ENCODE data around the gene CEP68.

GRCh38 chr2:65061146-65061909 is 5.1 kb downstream of the CEP68 start:
- TF ChIP-seq CTCF (IDR thresholded peaks at IDR 0.05; ENCODE audit: poor library complexity, severe bottlenecking) (no peak), EP300 (conservative IDR thresholded peaks at IDR 0.05; ENCODE audit: poor library complexity, severe bottlenecking) (no peak)

Data from neural cell (in vitro differentiated cells).